Memory B cell (primary cell): ENCODE data around the gene CALCR.
"Not testable (repeated sequence)": the region's sequence is repeated elsewhere in the genome, so short reads cannot be mapped to it uniquely, and the experiment has no call there.

Experiments
- ATAC-seq: fragments of 150-1000 bp; cut with Tn5 transposase; 2 replicates; pipeline ENCODE4 v1.10.0; 2021; ENCODE audit warnings: low read depth, mild to moderate bottlenecking, moderate library complexity
- DNase-seq, 2 donors: peaks; one replicate each; pipeline ENCODE4 v3.0.0; 2022; ENCODE audit warnings: low spot score in 2 of 2
- H3K27ac Mint-ChIP-seq: one replicate; pipeline ENCODE4 v1.8.0; 2022; ENCODE audit warnings: mild to moderate bottlenecking, moderate library complexity, mixed read lengths
- H3K27me3 Mint-ChIP-seq: one replicate; pipeline ENCODE4 v1.8.0; 2022; ENCODE audit warnings: mixed read lengths
- H3K36me3 Mint-ChIP-seq: one replicate; pipeline ENCODE4 v1.8.0; 2022; ENCODE audit warnings: mild to moderate bottlenecking, mixed read lengths
- H3K4me1 Mint-ChIP-seq: one replicate; pipeline ENCODE4 v1.8.0; 2022; ENCODE audit warnings: mixed read lengths
- H3K4me3 Mint-ChIP-seq: one replicate; pipeline ENCODE4 v1.8.0; 2022; ENCODE audit warnings: mild to moderate bottlenecking, moderate library complexity, mixed read lengths
- H3K9me3 Mint-ChIP-seq: one replicate; pipeline ENCODE4 v1.8.0; 2022; ENCODE audit warnings: mixed read lengths

The CALCR gene

DNA sequence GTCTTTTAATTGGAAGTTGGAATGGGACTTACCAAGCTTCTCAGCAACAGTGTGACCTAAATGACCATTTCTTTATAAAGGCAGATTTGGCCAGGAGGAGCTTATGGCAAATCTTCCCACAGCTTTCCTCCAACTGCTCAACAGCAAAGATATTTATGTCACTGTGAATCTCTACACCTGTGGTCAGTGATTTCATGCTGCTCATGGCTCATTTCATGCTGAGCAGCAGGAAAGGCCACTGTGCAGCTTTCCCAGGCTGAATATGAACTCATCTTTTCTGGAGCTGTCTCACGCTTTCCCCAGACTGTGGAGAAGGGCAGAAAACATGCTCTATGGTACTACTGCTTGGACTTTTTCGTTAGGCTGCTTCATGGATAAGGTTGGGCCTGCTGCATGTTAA is 29.8 kb downstream of the CALCR start:
- Mint-ChIP-seq H3K9me3 (no peaks in the 10 kb centered on the region), H3K27me3 (no peaks in the 10 kb centered on the region), H3K36me3 (no peaks in the 10 kb centered on the region), H3K4me3 (no peak overlapping the region), H3K4me1 (no peaks in the 10 kb centered on the region), H3K27ac (no peak overlapping the region)
- ATAC-seq (no peak), DNase-seq (no peak)

DNA sequence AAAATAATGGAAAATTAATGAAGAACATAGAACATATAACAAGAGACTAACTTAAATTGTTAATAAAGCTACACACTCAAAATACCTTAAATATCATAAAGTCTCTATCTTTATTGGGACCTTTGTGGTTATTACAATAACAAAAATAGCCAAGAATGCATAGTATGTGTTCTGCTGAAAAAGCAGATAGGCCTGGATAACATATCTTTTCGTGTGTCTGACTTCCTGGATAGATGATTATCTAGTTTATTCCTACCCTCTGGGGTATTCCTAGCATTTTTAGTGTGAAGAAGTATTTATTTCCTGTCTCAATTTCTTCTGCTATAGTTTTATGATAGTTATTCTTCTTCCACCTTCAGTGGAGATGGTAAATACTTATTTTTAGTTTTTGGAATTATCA is 36.5 kb downstream of the CALCR start:
- Mint-ChIP-seq H3K27me3 (no peaks in the 10 kb centered on the region), H3K36me3 (no peaks in the 10 kb centered on the region), H3K4me3 (no peak overlapping the region), H3K4me1 (no peaks in the 10 kb centered on the region), H3K27ac (no peak overlapping the region), H3K9me3 (no peaks in the 10 kb centered on the region)
- DNase-seq (no peak), ATAC-seq (no peak)

DNA sequence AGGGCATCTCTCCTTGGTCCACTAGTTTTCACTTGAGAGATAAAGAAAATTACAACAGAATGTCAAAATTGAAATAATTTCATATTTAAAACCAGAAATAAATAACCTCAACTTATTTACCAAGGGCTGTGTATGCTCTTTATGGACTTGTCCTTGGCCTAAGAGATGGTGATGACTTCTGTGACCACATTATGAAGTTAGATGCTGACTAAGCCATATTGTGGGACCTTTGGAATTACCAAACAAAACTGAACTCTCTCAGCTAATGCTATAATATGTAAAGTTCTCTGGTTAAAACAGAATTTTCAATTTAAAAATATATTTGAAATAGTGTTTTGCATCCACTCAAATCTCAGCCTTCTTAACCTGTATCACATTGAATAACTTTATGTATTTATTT is 38.9 kb downstream of the CALCR start:
- H3K27me3 Mint-ChIP-seq, result no peaks in the 10 kb centered on the region
- H3K27ac Mint-ChIP-seq, result no peak overlapping the region
- H3K9me3 Mint-ChIP-seq, result no peaks in the 10 kb centered on the region
- no peaks in the 10 kb centered on the region for H3K36me3 Mint-ChIP-seq
- DNase-seq, result no peak
- no peak overlapping the region for H3K4me3 Mint-ChIP-seq
- ATAC-seq, result no peak
- no peaks in the 10 kb centered on the region for H3K4me1 Mint-ChIP-seq

DNA sequence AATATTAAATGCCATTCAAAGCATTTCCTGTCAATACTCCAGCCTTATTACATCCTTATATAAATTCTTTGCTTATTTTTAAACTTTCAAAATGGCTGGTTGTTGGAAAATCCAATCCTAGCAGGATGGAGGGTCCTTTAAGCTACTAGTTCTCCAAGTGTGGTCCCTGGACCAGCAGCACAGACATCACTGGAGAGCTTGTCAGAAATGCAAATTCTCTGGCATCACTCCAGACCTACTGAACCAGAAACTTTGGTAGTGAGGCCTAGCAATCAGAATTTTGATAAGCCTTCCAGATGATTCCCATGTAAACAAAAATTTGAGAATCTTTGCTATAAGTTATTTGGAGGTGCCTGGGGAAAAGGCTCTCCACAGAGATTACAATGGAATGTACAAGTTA is 43.8 kb downstream of the CALCR start:
- no peaks in the 10 kb centered on the region for H3K4me1 Mint-ChIP-seq
- H3K27me3 Mint-ChIP-seq, result no peaks in the 10 kb centered on the region
- H3K9me3 Mint-ChIP-seq, result no peaks in the 10 kb centered on the region
- no peak overlapping the region for H3K4me3 Mint-ChIP-seq
- no peak overlapping the region for H3K27ac Mint-ChIP-seq
- DNase-seq, result no peak
- no peaks in the 10 kb centered on the region for H3K36me3 Mint-ChIP-seq
- ATAC-seq, result no peak

DNA sequence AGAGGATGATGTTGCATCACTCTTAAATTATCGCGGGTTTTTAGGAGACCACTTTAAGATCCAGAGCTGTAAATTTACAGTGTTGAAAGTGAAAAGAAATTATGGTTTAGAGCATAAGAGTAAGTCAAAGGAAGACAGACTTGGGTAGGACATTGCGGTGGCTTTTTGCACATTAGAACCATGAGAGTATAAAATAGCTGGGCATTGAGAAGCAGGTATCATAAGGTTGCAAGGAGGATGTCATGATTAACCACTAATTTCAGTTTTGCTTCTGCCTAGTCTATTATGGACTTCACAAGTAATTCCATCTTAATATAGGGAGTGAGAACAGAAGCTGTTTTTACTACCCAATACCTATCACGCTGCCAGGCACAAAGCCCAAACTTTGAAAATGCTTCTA is 57.7 kb downstream of the CALCR start:
- DNase-seq (no peak), ATAC-seq (no peak)
- H3K9me3 Mint-ChIP-seq, result no peaks in the 10 kb centered on the region
- no peaks in the 10 kb centered on the region for H3K36me3 Mint-ChIP-seq
- H3K4me1 Mint-ChIP-seq, result no peaks in the 10 kb centered on the region
- H3K27ac Mint-ChIP-seq, result no peak overlapping the region
- no peak overlapping the region for H3K4me3 Mint-ChIP-seq
- no peaks in the 10 kb centered on the region for H3K27me3 Mint-ChIP-seq

DNA sequence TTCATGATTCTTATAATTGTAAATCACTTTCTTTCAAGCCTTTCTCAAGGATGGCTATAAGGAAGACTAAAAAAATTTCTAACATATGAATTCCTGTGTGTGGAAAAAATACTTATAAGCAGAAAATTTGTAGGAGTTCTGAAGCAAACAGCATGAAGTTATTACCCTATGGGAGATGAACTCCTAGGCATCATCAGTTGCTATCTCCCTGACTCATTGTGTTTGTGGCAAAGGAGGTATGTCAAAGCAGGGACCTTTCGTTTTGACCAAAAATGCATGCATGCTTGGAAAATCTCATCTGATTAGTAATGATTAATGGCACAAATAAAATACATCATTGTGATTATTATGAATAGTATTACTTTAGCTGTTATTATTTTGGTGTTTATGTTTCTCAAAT is 59.4 kb downstream of the CALCR start:
- Mint-ChIP-seq H3K4me3 (no peak overlapping the region), H3K9me3 (no peaks in the 10 kb centered on the region), H3K27me3 (no peaks in the 10 kb centered on the region), H3K4me1 (no peaks in the 10 kb centered on the region), H3K36me3 (no peaks in the 10 kb centered on the region), H3K27ac (no peak overlapping the region)
- no peak for ATAC-seq
- DNase-seq, result no peak

DNA sequence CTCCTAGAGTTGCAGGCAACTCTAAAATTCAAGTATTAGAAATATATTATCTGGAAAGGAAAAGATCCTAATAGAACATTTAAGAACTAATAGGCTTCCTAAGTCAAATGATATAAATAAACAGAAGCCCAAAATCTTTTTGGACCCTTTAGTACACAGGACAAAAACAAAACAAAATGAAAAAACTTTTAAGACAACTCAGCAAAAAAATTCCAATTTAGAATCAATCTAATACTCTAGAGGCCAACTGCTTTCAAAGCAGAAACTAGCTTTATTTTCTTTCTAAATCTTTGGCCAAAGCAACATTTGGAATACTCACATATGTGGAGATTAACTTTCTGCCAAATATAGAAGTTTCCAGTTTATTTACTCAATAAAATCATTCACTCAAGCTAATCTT is 65.2 kb downstream of the CALCR start:
- no peaks in the 10 kb centered on the region for H3K4me1 Mint-ChIP-seq
- H3K27me3 Mint-ChIP-seq, result no peaks in the 10 kb centered on the region
- H3K36me3 Mint-ChIP-seq, result no peaks in the 10 kb centered on the region
- ATAC-seq, result no peak
- no peak for DNase-seq
- no peaks in the 10 kb centered on the region for H3K9me3 Mint-ChIP-seq
- no peak overlapping the region for H3K27ac Mint-ChIP-seq
- no peak overlapping the region for H3K4me3 Mint-ChIP-seq

DNA sequence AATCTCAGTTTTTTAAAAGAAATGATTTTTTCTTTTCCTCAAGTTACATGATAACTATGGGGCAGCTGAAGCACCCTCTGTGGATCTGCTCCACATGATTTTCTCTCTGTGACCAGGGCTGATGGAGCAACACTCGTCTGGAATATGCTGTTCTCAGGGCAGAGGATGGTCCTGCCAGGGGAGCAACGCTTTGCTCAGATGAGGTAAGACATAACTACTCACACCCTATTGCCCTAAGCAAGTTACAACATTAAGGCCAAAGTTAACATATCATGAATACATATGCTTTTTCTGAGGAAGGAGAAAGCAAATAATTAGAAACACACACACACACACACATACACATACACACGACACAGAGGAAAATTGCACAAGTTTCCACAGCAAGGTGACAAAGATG is 71.4 kb downstream of the CALCR start:
- no peak overlapping the region for H3K4me3 Mint-ChIP-seq
- no peak for ATAC-seq
- H3K27me3 Mint-ChIP-seq, result peaks cover 4% of the 10 kb centered on the region
- H3K9me3 Mint-ChIP-seq, result no peaks in the 10 kb centered on the region
- no peaks in the 10 kb centered on the region for H3K36me3 Mint-ChIP-seq
- H3K27ac Mint-ChIP-seq, result no peak overlapping the region
- no peaks in the 10 kb centered on the region for H3K4me1 Mint-ChIP-seq
- DNase-seq, result no peak

DNA sequence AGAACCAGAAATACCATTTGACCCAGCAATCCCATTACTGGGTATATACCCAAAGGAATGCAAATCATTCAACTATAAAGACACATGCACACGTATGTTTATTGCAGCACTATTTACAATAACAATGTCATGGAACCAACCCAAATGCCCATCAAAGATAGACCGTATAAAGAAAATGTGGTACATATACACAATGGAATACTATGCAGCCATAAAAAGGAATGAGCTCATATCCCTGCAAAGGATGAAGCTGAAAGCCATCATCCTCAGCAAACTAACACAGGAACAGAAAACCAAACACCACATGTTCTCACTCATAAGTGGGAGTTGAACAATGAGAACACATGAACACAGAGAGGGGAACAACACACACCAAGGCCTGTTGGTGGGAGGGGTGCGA is 82.7 kb downstream of the CALCR start:
- H3K27ac Mint-ChIP-seq, DNase-seq, H3K36me3 Mint-ChIP-seq, ATAC-seq, H3K4me1 Mint-ChIP-seq, H3K4me3 Mint-ChIP-seq, H3K27me3 Mint-ChIP-seq, H3K9me3 Mint-ChIP-seq: not testable (repeated sequence)

DNA sequence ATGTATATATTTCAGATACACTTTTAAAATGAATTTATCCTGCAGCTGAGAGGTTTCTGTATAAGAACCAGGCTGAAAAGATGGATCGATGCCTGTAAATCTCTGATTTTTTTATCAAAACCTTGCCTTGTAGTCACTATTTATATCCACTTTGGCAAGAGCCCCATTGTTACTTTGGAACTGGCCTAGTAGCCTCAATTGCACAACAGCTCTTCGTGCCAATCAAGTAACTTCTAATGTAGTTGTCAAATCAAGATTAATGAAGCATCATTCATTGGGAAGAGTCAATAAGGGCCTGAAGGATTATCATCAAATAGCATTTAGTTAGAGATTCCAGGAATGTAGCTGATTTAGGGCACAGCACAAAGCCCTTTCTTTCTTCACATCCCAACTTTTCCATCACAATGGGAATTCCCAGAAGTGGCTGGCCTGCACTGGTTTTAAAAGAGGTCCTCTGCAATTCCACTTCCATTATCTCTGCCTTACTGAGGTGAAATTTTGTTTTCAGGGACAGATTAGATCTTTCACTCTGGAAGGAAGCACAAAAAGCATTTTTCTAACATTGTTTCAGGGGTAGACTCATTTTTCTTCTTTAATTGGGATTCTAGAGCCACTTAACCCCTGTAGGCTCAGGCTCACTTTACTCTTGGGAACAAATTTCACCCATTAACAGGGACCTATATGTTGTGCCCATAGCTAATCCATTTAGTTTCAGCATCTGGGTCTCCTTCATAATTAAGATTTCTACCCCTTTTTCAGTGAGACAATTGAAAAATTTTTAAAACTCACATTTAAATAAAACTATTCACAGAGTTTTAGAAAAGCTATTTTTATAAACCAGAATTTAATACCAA is 97.8 kb downstream of the CALCR start:
- ATAC-seq (no peak), DNase-seq (no peak)
- H3K27ac Mint-ChIP-seq, result no peak overlapping the region
- H3K36me3 Mint-ChIP-seq, result no peaks in the 10 kb centered on the region
- H3K9me3 Mint-ChIP-seq, result no peaks in the 10 kb centered on the region
- no peaks in the 10 kb centered on the region for H3K27me3 Mint-ChIP-seq
- H3K4me3 Mint-ChIP-seq, result no peak overlapping the region
- no peaks in the 10 kb centered on the region for H3K4me1 Mint-ChIP-seq

DNA sequence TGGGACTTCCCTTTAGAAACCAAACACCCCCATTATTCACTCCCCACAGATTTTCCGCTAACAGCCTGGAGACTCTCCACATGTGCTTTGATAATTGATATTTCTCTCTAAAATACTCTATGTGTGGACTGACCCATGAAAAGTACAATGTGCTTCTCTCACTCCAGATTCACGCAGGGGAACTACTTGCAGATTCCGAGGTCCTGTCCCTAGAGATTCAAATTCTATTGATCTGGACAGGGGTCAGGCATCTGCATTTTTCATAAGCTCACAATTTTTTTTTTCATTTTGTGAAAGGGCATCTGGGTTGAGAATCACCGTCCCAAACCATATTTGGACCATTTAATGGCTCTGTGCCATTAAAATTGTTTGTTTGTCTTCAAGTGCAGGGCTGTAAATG is 98.7 kb downstream of the CALCR start:
- Mint-ChIP-seq H3K27me3 (no peaks in the 10 kb centered on the region), H3K4me1 (no peaks in the 10 kb centered on the region), H3K36me3 (no peaks in the 10 kb centered on the region), H3K9me3 (no peaks in the 10 kb centered on the region), H3K4me3 (no peak overlapping the region), H3K27ac (no peak overlapping the region)
- ATAC-seq, result no peak
- DNase-seq, result no peak

DNA sequence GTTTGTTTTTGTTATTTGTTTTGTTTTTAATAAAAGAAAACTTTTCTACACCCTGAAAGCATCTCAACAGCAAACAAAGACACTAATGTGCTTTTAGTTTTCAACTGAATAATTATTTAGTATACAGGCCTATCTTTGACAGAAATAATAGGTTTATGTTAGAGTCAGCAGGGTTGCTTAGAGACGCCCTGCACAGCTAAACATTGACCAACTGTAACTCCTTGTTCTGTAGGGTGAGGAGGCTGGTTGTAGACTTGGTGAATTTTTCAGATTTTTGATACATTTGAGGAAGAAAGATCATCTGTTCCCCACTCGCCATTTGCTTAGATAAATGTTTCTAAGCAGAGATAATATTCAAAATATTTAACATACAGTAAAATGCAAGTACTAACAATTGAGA is 103.1 kb downstream of the CALCR start:
- peaks cover 1% of the 10 kb centered on the region for H3K27me3 Mint-ChIP-seq
- no peak overlapping the region for H3K27ac Mint-ChIP-seq
- H3K4me1 Mint-ChIP-seq, result no peaks in the 10 kb centered on the region
- no peaks in the 10 kb centered on the region for H3K36me3 Mint-ChIP-seq
- DNase-seq (no peak), ATAC-seq (no peak)
- no peaks in the 10 kb centered on the region for H3K9me3 Mint-ChIP-seq
- no peak overlapping the region for H3K4me3 Mint-ChIP-seq

DNA sequence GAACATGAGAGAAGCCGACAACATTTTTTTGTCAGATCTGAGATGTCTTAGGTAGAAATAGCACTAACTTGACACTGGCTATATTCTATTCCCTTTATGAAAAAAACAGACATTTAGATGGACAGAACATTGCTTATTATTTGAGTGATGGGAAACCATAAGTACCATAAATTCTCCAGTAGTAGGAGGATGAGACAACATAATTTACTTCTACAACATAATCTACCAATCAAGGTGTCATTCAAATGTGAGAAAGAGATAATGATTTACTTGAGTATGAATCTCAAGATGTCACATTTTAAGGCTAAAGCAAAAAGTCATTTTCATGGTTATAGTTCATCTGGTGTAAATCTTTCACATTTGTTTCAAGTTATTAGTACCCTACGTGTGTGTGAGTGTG is 110.8 kb downstream of the CALCR start:
- no peak for ATAC-seq
- Mint-ChIP-seq H3K9me3 (no peaks in the 10 kb centered on the region), H3K4me3 (no peak overlapping the region), H3K4me1 (no peaks in the 10 kb centered on the region), H3K27ac (no peak overlapping the region), H3K27me3 (no peaks in the 10 kb centered on the region), H3K36me3 (no peaks in the 10 kb centered on the region)
- DNase-seq, result no peak

DNA sequence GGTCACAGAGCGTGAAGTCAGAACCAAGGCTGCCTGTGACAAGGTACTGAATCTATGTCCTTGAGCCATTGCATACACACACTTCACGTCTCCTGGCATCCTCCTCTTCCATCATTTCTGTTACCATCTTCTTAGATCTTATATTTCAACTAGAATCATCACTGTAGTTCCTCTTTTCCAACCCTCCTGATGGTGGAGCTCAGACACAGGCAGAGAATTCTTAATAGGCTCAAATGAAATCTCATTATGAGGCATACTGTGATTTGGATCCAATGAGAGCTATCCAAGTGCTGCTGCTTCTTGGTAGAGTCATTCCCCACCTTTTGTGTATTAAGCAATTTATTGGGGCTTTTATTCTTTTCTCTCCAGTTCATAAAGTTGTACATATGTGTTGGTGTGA is 113.2 kb downstream of the CALCR start:
- Mint-ChIP-seq H3K4me1 (no peaks in the 10 kb centered on the region), H3K36me3 (no peaks in the 10 kb centered on the region), H3K27ac (no peak overlapping the region)

DNA sequence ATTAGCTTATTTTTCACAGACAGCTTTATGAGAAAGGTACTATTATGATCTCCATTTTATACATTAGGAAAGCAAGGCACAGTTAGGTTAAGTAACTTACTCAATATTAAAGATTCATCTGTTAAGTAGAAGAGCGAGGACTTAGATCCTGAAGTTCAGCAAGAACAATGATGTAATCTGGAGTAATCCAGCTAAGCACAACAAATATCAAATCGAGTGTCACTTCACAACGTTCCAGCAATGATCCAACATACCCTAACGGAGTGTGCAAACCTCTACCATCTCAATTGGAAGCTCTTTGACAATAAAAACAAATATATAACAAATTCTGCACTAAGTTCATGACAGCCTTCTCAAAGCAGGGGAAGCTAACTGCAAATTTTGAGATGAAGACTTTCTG is 121.3 kb downstream of the CALCR start:
- Mint-ChIP-seq H3K4me1 (no peaks in the 10 kb centered on the region), H3K27ac (no peak overlapping the region), H3K27me3 (peaks cover 5% of the 10 kb centered on the region), H3K4me3 (no peak overlapping the region), H3K9me3 (no peaks in the 10 kb centered on the region), H3K36me3 (no peaks in the 10 kb centered on the region)
- no peak for ATAC-seq
- DNase-seq, result no peak

More for the DNA sequence above, 113.2 kb downstream of the CALCR start:
- no peak overlapping the region for H3K4me3 Mint-ChIP-seq
- DNase-seq, result no peak
- no peaks in the 10 kb centered on the region for H3K9me3 Mint-ChIP-seq
- no peaks in the 10 kb centered on the region for H3K27me3 Mint-ChIP-seq
- ATAC-seq, result peak; percentile 38
